ENCODE results near the gene DHRS1. TPM values are rescaled to one million over a fixed set of nuclear protein-coding genes. Genes with fewer than 3 reads are reported as not detected.

The DHRS1 gene
- total and polyA plus RNA-seq, 2 experiments from 2014 or later, result 15.0 to 15.4 TPM

DNA sequence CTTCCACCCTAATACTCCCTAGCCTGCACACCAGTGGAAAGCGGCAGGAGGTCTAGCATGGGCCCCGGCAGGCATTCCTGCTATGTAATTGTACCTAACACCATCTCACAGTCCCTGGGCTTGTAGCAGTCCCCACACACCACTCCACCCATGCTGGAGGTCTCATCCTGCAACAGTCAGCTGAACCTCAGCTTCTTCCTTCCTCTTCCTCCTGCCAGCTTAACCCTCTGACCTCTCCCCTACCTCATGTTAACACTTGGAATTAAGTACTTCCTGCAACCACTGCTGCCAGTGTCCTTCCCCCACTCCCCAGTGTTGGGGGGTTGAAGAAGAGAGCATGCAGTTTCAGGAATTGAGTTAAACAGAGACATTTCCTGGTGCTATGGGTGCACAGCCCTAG, 27.7 kb upstream of the DHRS1 start (continued):
- TF ChIP-seq, protein P1, sequence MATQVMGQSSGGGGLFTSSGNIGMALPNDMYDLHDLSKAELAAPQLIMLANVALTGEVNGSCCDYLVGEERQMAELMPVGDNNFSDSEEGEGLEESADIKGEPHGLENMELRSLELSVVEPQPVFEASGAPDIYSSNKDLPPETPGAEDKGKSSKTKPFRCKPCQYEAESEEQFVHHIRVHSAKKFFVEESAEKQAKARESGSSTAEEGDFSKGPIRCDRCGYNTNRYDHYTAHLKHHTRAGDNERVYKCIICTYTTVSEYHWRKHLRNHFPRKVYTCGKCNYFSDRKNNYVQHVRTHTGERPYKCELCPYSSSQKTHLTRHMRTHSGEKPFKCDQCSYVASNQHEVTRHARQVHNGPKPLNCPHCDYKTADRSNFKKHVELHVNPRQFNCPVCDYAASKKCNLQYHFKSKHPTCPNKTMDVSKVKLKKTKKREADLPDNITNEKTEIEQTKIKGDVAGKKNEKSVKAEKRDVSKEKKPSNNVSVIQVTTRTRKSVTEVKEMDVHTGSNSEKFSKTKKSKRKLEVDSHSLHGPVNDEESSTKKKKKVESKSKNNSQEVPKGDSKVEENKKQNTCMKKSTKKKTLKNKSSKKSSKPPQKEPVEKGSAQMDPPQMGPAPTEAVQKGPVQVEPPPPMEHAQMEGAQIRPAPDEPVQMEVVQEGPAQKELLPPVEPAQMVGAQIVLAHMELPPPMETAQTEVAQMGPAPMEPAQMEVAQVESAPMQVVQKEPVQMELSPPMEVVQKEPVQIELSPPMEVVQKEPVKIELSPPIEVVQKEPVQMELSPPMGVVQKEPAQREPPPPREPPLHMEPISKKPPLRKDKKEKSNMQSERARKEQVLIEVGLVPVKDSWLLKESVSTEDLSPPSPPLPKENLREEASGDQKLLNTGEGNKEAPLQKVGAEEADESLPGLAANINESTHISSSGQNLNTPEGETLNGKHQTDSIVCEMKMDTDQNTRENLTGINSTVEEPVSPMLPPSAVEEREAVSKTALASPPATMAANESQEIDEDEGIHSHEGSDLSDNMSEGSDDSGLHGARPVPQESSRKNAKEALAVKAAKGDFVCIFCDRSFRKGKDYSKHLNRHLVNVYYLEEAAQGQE (IDR thresholded peaks at IDR 0.05; ENCODE audit: unreplicated experiment), result no peak
- no peak for TF ChIP-seq ZNF114 (CRISPR knock-in tag; IDR thresholded peaks at IDR 0.05)
- TF ChIP-seq POLR2AphosphoS5 (IDR thresholded peaks at IDR 0.05; ENCODE audit: low read depth), result no peak
- TF ChIP-seq ZNF331 (CRISPR knock-in tag; IDR thresholded peaks at IDR 0.05; ENCODE audit: low read depth), result no peak

DNA sequence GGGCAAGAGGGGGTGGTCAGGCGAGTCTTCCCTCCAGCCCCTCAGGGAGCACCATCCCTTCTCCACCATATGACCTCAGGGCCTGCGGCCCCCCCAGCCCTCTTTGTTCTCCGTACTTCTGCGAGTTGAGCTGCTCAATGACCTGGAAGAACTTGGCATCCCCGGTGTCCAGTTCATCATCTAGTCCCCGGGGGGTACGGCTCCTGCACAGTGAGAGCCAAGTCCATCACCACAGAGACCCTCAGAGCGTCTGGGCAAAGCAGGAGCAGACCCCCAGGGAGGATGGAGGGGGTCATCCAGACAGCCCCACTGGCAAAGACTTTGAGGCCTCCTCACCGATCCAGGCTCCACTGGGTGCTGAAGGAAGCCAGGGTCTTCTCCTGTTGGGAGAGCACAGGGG, 26.4 kb upstream of the DHRS1 start:
- Histone ChIP-seq H3K36me3 (ENCODE audit: insufficient read depth) (no peaks in the 10 kb centered on the region), H3K4me1 (ENCODE audit: insufficient read depth) (no peaks in the 10 kb centered on the region), H3K4me2 (no peak overlapping the region), H4K20me1 (replicated peaks; ENCODE audit: insufficient read depth) (no peaks in the 10 kb centered on the region; the same call in 1 of the 2 replicates), H3K4me3 (no peak overlapping the region), H3K9me2 (ENCODE audit: insufficient read depth) (no peaks in the 10 kb centered on the region), H3K79me2 (replicated peaks; ENCODE audit: insufficient read depth) (no peaks in the 10 kb centered on the region), H3K27ac (ENCODE audit: low read depth) (no peak overlapping the region), H3K27me3 (ENCODE audit: insufficient read depth) (peaks cover 28% of the 10 kb centered on the region), H3F3A (replicated peaks; ENCODE audit: low read depth) (no peaks in the 10 kb centered on the region), H2AFZ (no peak overlapping the region)
- DNase-seq (ENCODE audit: low spot score) (no peak), ATAC-seq (no peak)
- no peak overlapping the region for H3K27ac Mint-ChIP-seq
- no peaks in the 10 kb centered on the region; the same call in 2 of the 3 replicates for H3K9me3 Mint-ChIP-seq
- H3K4me1 Mint-ChIP-seq, result peaks cover 2% of the 10 kb centered on the region; the same call in 1 of the 3 replicates
- H3K36me3 Mint-ChIP-seq (ENCODE audit: low read depth), result no peaks in the 10 kb centered on the region; the same call in 2 of the 3 replicates
- H3K4me3 Mint-ChIP-seq, result no peak overlapping the region
- H3K27me3 Mint-ChIP-seq (ENCODE audit: insufficient read depth, low read depth, poor library complexity), result peaks cover 25% of the 10 kb centered on the region
- TF ChIP-seq, protein P1 (IDR thresholded peaks at IDR 0.05; ENCODE audit: unreplicated experiment), result no peak
- TF ChIP-seq, protein P2, sequence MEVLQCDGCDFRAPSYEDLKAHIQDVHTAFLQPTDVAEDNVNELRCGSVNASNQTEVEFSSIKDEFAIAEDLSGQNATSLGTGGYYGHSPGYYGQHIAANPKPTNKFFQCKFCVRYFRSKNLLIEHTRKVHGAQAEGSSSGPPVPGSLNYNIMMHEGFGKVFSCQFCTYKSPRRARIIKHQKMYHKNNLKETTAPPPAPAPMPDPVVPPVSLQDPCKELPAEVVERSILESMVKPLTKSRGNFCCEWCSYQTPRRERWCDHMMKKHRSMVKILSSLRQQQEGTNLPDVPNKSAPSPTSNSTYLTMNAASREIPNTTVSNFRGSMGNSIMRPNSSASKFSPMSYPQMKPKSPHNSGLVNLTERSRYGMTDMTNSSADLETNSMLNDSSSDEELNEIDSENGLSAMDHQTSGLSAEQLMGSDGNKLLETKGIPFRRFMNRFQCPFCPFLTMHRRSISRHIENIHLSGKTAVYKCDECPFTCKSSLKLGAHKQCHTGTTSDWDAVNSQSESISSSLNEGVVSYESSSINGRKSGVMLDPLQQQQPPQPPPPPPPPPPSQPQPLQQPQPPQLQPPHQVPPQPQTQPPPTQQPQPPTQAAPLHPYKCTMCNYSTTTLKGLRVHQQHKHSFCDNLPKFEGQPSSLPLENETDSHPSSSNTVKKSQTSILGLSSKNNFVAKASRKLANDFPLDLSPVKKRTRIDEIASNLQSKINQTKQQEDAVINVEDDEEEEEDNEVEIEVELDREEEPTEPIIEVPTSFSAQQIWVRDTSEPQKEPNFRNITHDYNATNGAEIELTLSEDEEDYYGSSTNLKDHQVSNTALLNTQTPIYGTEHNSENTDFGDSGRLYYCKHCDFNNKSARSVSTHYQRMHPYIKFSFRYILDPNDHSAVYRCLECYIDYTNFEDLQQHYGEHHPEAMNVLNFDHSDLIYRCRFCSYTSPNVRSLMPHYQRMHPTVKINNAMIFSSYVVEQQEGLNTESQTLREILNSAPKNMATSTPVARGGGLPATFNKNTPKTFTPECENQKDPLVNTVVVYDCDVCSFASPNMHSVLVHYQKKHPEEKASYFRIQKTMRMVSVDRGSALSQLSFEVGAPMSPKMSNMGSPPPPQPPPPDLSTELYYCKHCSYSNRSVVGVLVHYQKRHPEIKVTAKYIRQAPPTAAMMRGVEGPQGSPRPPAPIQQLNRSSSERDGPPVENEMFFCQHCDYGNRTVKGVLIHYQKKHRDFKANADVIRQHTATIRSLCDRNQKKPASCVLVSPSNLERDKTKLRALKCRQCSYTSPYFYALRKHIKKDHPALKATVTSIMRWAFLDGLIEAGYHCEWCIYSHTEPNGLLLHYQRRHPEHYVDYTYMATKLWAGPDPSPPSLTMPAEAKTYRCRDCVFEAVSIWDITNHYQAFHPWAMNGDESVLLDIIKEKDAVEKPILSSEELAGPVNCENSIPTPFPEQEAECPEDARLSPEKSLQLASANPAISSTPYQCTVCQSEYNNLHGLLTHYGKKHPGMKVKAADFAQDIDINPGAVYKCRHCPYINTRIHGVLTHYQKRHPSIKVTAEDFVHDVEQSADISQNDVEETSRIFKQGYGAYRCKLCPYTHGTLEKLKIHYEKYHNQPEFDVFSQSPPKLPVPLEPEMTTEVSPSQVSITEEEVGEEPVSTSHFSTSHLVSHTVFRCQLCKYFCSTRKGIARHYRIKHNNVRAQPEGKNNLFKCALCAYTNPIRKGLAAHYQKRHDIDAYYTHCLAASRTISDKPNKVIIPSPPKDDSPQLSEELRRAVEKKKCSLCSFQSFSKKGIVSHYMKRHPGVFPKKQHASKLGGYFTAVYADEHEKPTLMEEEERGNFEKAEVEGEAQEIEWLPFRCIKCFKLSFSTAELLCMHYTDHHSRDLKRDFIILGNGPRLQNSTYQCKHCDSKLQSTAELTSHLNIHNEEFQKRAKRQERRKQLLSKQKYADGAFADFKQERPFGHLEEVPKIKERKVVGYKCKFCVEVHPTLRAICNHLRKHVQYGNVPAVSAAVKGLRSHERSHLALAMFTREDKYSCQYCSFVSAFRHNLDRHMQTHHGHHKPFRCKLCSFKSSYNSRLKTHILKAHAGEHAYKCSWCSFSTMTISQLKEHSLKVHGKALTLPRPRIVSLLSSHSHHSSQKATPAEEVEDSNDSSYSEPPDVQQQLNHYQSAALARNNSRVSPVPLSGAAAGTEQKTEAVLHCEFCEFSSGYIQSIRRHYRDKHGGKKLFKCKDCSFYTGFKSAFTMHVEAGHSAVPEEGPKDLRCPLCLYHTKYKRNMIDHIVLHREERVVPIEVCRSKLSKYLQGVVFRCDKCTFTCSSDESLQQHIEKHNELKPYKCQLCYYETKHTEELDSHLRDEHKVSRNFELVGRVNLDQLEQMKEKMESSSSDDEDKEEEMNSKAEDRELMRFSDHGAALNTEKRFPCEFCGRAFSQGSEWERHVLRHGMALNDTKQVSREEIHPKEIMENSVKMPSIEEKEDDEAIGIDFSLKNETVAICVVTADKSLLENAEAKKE (CRISPR knock-in tag; IDR thresholded peaks at IDR 0.05), result no peak
- TF ChIP-seq, protein P3, sequence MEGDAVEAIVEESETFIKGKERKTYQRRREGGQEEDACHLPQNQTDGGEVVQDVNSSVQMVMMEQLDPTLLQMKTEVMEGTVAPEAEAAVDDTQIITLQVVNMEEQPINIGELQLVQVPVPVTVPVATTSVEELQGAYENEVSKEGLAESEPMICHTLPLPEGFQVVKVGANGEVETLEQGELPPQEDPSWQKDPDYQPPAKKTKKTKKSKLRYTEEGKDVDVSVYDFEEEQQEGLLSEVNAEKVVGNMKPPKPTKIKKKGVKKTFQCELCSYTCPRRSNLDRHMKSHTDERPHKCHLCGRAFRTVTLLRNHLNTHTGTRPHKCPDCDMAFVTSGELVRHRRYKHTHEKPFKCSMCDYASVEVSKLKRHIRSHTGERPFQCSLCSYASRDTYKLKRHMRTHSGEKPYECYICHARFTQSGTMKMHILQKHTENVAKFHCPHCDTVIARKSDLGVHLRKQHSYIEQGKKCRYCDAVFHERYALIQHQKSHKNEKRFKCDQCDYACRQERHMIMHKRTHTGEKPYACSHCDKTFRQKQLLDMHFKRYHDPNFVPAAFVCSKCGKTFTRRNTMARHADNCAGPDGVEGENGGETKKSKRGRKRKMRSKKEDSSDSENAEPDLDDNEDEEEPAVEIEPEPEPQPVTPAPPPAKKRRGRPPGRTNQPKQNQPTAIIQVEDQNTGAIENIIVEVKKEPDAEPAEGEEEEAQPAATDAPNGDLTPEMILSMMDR (conservative IDR thresholded peaks at IDR 0.05; ENCODE audit: low read depth in 2 of 2), result no peak
- TF ChIP-seq ZNF114 (CRISPR knock-in tag; IDR thresholded peaks at IDR 0.05) (no peak), ZNF331 (CRISPR knock-in tag; IDR thresholded peaks at IDR 0.05; ENCODE audit: low read depth) (no peak), POLR2AphosphoS5 (IDR thresholded peaks at IDR 0.05; ENCODE audit: low read depth) (no peak), EZH2 (IDR thresholded peaks at IDR 0.05; ENCODE audit: low read depth, unreplicated experiment) (no peak)

All from GM23338 (cell line).